ENCODE data around the gene PLEKHD1. TPM values are rescaled to one million over a fixed set of nuclear protein-coding genes. Genes with fewer than 3 reads are reported as not detected.

Gene PLEKHD1
- total RNA-seq, 1 donor from 2014 or later: 0.05 TPM

DNA sequence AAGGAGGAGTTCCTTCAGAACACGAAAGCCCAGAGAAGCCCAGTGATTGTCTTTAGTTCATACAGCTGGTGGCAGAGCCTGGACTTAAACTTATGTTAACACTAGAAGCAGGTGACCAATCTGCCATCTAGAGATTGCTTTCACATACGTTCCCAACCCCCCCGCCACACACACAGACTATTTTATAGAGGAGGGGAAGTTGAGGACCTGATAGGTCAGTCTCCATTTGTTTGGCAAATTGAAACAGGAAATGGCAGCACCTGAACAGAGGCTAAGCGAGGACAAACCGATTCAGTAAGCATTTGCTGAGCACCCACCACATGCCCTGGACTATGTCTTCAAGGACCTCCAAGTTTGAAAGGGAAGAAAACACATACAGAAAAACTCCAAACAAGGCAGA is 4.8 kb upstream of the PLEKHD1 start:
- Histone ChIP-seq H3K4me3 (ENCODE audit: insufficient read depth, low read depth, low read length) (no peak overlapping the region), H2AFZ (ENCODE audit: low read depth, low read length) (no peak overlapping the region), H3K79me2 (ENCODE audit: insufficient read depth, low read length) (no peaks in the 10 kb centered on the region), H3K27ac (ENCODE audit: low read depth, low read length) (no peak overlapping the region), H3K4me1 (ENCODE audit: insufficient read depth, low read length) (peaks cover 4% of the 10 kb centered on the region), H4K20me1 (ENCODE audit: insufficient read depth, low read length) (no peaks in the 10 kb centered on the region), H3K36me3 (ENCODE audit: insufficient read depth, low read length) (no peaks in the 10 kb centered on the region), H3K27me3 (ENCODE audit: insufficient read depth, low read length) (peaks cover 35% of the 10 kb centered on the region), H3K9ac (ENCODE audit: low read length) (no peak overlapping the region), H3K9me3 (ENCODE audit: insufficient read depth, low read depth, low read length) (no peaks in the 10 kb centered on the region), H3K4me2 (ENCODE audit: low read length) (no peak overlapping the region)
- no peak for TF ChIP-seq EZH2 (IDR thresholded peaks at IDR 0.05; ENCODE audit: insufficient read depth, low read length)
- TF ChIP-seq, protein P1, sequence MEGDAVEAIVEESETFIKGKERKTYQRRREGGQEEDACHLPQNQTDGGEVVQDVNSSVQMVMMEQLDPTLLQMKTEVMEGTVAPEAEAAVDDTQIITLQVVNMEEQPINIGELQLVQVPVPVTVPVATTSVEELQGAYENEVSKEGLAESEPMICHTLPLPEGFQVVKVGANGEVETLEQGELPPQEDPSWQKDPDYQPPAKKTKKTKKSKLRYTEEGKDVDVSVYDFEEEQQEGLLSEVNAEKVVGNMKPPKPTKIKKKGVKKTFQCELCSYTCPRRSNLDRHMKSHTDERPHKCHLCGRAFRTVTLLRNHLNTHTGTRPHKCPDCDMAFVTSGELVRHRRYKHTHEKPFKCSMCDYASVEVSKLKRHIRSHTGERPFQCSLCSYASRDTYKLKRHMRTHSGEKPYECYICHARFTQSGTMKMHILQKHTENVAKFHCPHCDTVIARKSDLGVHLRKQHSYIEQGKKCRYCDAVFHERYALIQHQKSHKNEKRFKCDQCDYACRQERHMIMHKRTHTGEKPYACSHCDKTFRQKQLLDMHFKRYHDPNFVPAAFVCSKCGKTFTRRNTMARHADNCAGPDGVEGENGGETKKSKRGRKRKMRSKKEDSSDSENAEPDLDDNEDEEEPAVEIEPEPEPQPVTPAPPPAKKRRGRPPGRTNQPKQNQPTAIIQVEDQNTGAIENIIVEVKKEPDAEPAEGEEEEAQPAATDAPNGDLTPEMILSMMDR (IDR thresholded peaks at IDR 0.05; ENCODE audit: insufficient read depth, low read depth, low read length): no peak
- FAIRE-seq: no peak
- DNase-seq (ENCODE audit: low read depth): no peak
- H3K4me3 Mint-ChIP-seq (ENCODE audit: unreplicated experiment): no peak overlapping the region
- peaks cover 9% of the 10 kb centered on the region for H3K9me3 Mint-ChIP-seq (ENCODE audit: unreplicated experiment)
- H3K27me3 Mint-ChIP-seq (ENCODE audit: low read depth, unreplicated experiment): peaks cover 53% of the 10 kb centered on the region
- H3K36me3 Mint-ChIP-seq (ENCODE audit: low read depth, unreplicated experiment): peaks cover 9% of the 10 kb centered on the region
- H3K27ac Mint-ChIP-seq (ENCODE audit: unreplicated experiment): no peak overlapping the region
- peaks cover 2% of the 10 kb centered on the region for H3K4me1 Mint-ChIP-seq (ENCODE audit: low read depth, unreplicated experiment)

DNA sequence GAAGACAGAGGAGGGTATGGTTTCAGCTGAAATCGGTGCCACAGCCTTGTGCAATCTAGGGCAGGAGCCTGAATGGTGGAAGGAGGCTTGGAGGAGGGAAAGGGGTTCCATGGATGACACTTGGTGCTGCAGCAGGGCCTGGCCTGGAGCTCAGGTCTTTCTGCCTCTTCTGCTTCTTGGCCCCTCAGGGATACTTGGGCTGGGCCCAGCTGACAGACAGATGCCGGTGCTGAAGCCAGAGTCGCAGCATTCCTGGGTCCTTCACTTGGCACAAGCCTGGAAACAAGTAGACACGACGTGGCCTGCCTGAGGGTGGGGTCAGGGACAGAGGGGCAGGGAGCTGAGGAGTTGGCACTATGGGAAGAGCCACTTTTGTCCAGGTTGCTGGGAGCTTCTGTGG is 4.4 kb upstream of the PLEKHD1 start:
- Histone ChIP-seq H3K27me3 (ENCODE audit: insufficient read depth, low read length) (peaks cover 39% of the 10 kb centered on the region), H4K20me1 (ENCODE audit: insufficient read depth, low read length) (no peaks in the 10 kb centered on the region), H2AFZ (ENCODE audit: low read depth, low read length) (no peak overlapping the region), H3K9me3 (ENCODE audit: insufficient read depth, low read depth, low read length) (no peaks in the 10 kb centered on the region), H3K4me2 (ENCODE audit: low read length) (no peak overlapping the region), H3K4me3 (ENCODE audit: insufficient read depth, low read depth, low read length) (no peak overlapping the region), H3K27ac (ENCODE audit: low read depth, low read length) (no peak overlapping the region), H3K36me3 (ENCODE audit: insufficient read depth, low read length) (no peaks in the 10 kb centered on the region), H3K9ac (ENCODE audit: low read length) (no peak overlapping the region), H3K79me2 (ENCODE audit: insufficient read depth, low read length) (no peaks in the 10 kb centered on the region), H3K4me1 (ENCODE audit: insufficient read depth, low read length) (peaks cover 4% of the 10 kb centered on the region)
- peaks cover 2% of the 10 kb centered on the region for H3K4me1 Mint-ChIP-seq (ENCODE audit: low read depth, unreplicated experiment)
- no peak overlapping the region for H3K4me3 Mint-ChIP-seq (ENCODE audit: unreplicated experiment)
- TF ChIP-seq, protein P1 (IDR thresholded peaks at IDR 0.05; ENCODE audit: insufficient read depth, low read depth, low read length): no peak
- TF ChIP-seq EZH2 (IDR thresholded peaks at IDR 0.05; ENCODE audit: insufficient read depth, low read length): no peak
- H3K9me3 Mint-ChIP-seq (ENCODE audit: unreplicated experiment): peaks cover 9% of the 10 kb centered on the region
- DNase-seq (ENCODE audit: low read depth): no peak
- peaks cover 53% of the 10 kb centered on the region for H3K27me3 Mint-ChIP-seq (ENCODE audit: low read depth, unreplicated experiment)
- peaks cover 9% of the 10 kb centered on the region for H3K36me3 Mint-ChIP-seq (ENCODE audit: low read depth, unreplicated experiment)
- no peak for FAIRE-seq
- H3K27ac Mint-ChIP-seq (ENCODE audit: unreplicated experiment): no peak overlapping the region

DNA sequence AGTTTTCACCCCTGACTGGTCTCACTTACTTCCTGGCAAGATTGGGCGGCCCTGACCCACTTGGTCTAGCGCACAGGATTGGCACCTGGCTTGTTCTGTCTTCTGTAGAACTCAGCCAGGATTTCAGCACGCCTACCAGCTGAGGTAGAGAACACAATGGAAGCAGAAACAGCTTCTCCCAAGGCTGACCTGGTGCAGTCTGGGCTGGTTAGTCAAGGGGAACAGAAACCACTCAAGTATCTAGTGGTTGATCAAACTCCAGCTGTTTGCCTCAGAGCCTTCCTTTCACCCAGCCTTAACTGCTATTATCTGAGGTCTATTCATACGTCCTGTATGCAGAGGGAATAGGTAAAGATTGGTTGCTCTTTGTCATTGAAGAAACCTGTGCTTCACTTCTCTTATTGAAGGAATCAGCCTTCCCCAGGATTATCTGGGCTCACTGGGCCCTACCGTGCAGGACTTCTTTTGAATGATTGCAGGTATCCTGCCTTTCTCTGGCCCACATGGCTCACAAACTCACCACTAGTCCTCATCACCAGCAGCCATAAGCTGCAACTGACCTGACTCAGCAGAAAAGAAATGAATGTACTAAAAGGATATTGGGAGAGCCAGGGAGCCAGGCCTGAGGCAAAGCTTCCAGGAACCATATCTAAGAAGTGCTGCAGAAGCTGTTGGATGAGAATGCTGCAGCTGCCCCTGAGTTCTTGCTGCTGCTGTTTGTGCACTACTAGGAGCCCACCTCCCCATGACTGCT is 2.5 kb upstream of the PLEKHD1 start:
- no peak for TF ChIP-seq EZH2 (IDR thresholded peaks at IDR 0.05; ENCODE audit: insufficient read depth, low read length)
- TF ChIP-seq, protein P1 (IDR thresholded peaks at IDR 0.05; ENCODE audit: insufficient read depth, low read depth, low read length): no peak
- peaks cover 71% of the 10 kb centered on the region for H3K27me3 Mint-ChIP-seq (ENCODE audit: low read depth, unreplicated experiment)
- Histone ChIP-seq H3K9me3 (ENCODE audit: insufficient read depth, low read depth, low read length) (no peaks in the 10 kb centered on the region), H3K4me2 (ENCODE audit: low read length) (no peak overlapping the region), H3K27ac (ENCODE audit: low read depth, low read length) (no peak overlapping the region), H3K4me3 (ENCODE audit: insufficient read depth, low read depth, low read length) (no peak overlapping the region), H3K9ac (ENCODE audit: low read length) (no peak overlapping the region), H3K4me1 (ENCODE audit: insufficient read depth, low read length) (peaks cover 4% of the 10 kb centered on the region), H4K20me1 (ENCODE audit: insufficient read depth, low read length) (no peaks in the 10 kb centered on the region), H3K36me3 (ENCODE audit: insufficient read depth, low read length) (no peaks in the 10 kb centered on the region), H2AFZ (ENCODE audit: low read depth, low read length) (no peak overlapping the region), H3K79me2 (ENCODE audit: insufficient read depth, low read length) (no peaks in the 10 kb centered on the region), H3K27me3 (ENCODE audit: insufficient read depth, low read length) (peaks cover 56% of the 10 kb centered on the region)
- DNase-seq (ENCODE audit: low read depth) (no peak), FAIRE-seq (no peak)
- peaks cover 8% of the 10 kb centered on the region for H3K9me3 Mint-ChIP-seq (ENCODE audit: unreplicated experiment)
- H3K4me1 Mint-ChIP-seq (ENCODE audit: low read depth, unreplicated experiment): peaks cover 2% of the 10 kb centered on the region
- peaks cover 9% of the 10 kb centered on the region for H3K36me3 Mint-ChIP-seq (ENCODE audit: low read depth, unreplicated experiment)
- H3K27ac Mint-ChIP-seq (ENCODE audit: unreplicated experiment): no peak overlapping the region
- no peak overlapping the region for H3K4me3 Mint-ChIP-seq (ENCODE audit: unreplicated experiment)
